ENCODE results near the gene KCNT2.
"Not testable (repeated sequence)": the region's sequence is repeated elsewhere in the genome, so short reads cannot be mapped to it uniquely, and the experiment has no call there.

KCNT2 gene

GRCh38 chr1:196531737-196532524 lies 76.3 kb downstream of the KCNT2 start:
- no peak for FAIRE-seq
- TF ChIP-seq POLR2A (IDR thresholded peaks at IDR 0.05; ENCODE audit: low read depth, low read length), result no peak
- no peak for TF ChIP-seq POU2F2 (IDR thresholded peaks at IDR 0.05; ENCODE audit: low read depth, low read length)
- no peak for TF ChIP-seq TAF1 (IDR thresholded peaks at IDR 0.05; ENCODE audit: low read depth, low read length)
- TF ChIP-seq PAX5 (IDR thresholded peaks at IDR 0.05; ENCODE audit: insufficient read depth, low read length, severe bottlenecking), result no peak
- no peak for TF ChIP-seq POLR2AphosphoS5 (IDR thresholded peaks at IDR 0.05; ENCODE audit: low read depth, low read length)
- no peak for TF ChIP-seq SPI1 (IDR thresholded peaks at IDR 0.05; ENCODE audit: low read depth, low read length)

GRCh38 chr1:196527919-196528318 lies 80.3 kb downstream of the KCNT2 start:
- FAIRE-seq (no peak), DNase-seq (ENCODE audit: insufficient read length, low spot score) (no peak)
- TF ChIP-seq SPI1 (IDR thresholded peaks at IDR 0.05; ENCODE audit: low read depth, low read length) (no peak), TAF1 (IDR thresholded peaks at IDR 0.05; ENCODE audit: low read depth, low read length) (no peak), PAX5 (IDR thresholded peaks at IDR 0.05; ENCODE audit: insufficient read depth, low read length, severe bottlenecking) (no peak), POLR2A (IDR thresholded peaks at IDR 0.05; ENCODE audit: low read depth, low read length) (no peak), POLR2AphosphoS5 (IDR thresholded peaks at IDR 0.05; ENCODE audit: low read depth, low read length) (no peak), POU2F2 (IDR thresholded peaks at IDR 0.05; ENCODE audit: low read depth, low read length) (no peak)

More at GRCh38 chr1:196531737-196532524, 76.3 kb downstream of the KCNT2 start:
- no peak for DNase-seq (ENCODE audit: insufficient read length, low spot score)

DNA sequence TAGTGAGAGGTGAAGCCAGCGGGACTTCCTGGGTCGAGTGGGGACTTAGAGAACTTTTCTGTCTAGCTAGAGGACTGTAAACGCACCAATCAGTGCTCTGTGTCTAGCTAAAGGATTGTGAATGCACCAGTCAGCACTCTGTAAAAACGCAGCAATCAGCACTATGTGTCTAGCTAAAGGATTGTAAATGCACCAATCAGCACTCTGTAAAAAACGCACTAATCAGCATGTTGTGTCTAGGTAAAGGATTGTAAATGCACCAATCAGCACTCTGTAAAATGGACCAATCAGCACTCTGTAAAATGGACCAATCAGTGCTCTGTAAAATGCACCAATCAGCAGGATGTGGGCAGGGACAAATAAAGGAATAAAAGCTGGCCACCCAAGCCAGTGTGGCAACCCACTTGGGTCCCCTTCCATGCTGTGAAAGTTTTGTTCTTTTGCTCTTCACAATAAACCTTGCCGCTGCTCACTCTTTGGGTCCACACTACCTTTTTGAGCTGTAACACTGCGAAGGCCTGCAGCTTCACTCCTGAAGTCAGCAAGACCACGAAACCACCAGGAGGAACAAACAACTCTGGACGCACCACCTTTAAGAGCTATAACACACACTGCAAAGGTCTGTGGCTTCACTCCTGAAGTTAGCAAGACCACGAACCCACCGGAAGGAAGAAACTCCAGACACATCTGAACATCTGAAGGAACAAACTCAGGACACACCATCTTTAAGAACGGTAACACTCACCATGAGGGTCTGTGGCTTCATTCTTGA lies 85.5 kb downstream of the KCNT2 start:
- not testable (repeated sequence) for DNase-seq (ENCODE audit: insufficient read length, low spot score); FAIRE-seq

GRCh38 chr1:196517193-196517592 lies 91.0 kb downstream of the KCNT2 start:
- TF ChIP-seq POLR2AphosphoS5 (IDR thresholded peaks at IDR 0.05; ENCODE audit: low read depth, low read length), result no peak
- TF ChIP-seq POU2F2 (IDR thresholded peaks at IDR 0.05; ENCODE audit: low read depth, low read length), result no peak
- TF ChIP-seq PAX5 (IDR thresholded peaks at IDR 0.05; ENCODE audit: insufficient read depth, low read length, severe bottlenecking), result no peak
- no peak for TF ChIP-seq POLR2A (IDR thresholded peaks at IDR 0.05; ENCODE audit: low read depth, low read length)
- TF ChIP-seq TAF1 (IDR thresholded peaks at IDR 0.05; ENCODE audit: low read depth, low read length), result no peak
- TF ChIP-seq SPI1 (IDR thresholded peaks at IDR 0.05; ENCODE audit: low read depth, low read length), result no peak
- no peak for DNase-seq (ENCODE audit: insufficient read length, low spot score)
- FAIRE-seq, result no peak

- FAIRE-seq (no peak), DNase-seq (ENCODE audit: insufficient read length, low spot score) (no peak)
- no peak for TF ChIP-seq POU2F2 (IDR thresholded peaks at IDR 0.05; ENCODE audit: low read depth, low read length)
- no peak for TF ChIP-seq SPI1 (IDR thresholded peaks at IDR 0.05; ENCODE audit: low read depth, low read length)
- TF ChIP-seq POLR2A (IDR thresholded peaks at IDR 0.05; ENCODE audit: low read depth, low read length), result no peak
- TF ChIP-seq PAX5 (IDR thresholded peaks at IDR 0.05; ENCODE audit: insufficient read depth, low read length, severe bottlenecking), result no peak
- no peak for TF ChIP-seq POLR2AphosphoS5 (IDR thresholded peaks at IDR 0.05; ENCODE audit: low read depth, low read length)
- TF ChIP-seq TAF1 (IDR thresholded peaks at IDR 0.05; ENCODE audit: low read depth, low read length), result no peak
Measured at GRCh38 chr1:196516373-196516772, 91.9 kb downstream of the KCNT2 start.

- FAIRE-seq (no peak), DNase-seq (ENCODE audit: insufficient read length, low spot score) (no peak)
- TF ChIP-seq PAX5 (IDR thresholded peaks at IDR 0.05; ENCODE audit: insufficient read depth, low read length, severe bottlenecking), result no peak
- no peak for TF ChIP-seq SPI1 (IDR thresholded peaks at IDR 0.05; ENCODE audit: low read depth, low read length)
- no peak for TF ChIP-seq POLR2A (IDR thresholded peaks at IDR 0.05; ENCODE audit: low read depth, low read length)
- TF ChIP-seq POLR2AphosphoS5 (IDR thresholded peaks at IDR 0.05; ENCODE audit: low read depth, low read length), result no peak
- no peak for TF ChIP-seq TAF1 (IDR thresholded peaks at IDR 0.05; ENCODE audit: low read depth, low read length)
- TF ChIP-seq POU2F2 (IDR thresholded peaks at IDR 0.05; ENCODE audit: low read depth, low read length), result no peak
Measured at GRCh38 chr1:196515904-196516303, 92.3 kb downstream of the KCNT2 start.

GRCh38 chr1:196513821-196514220 lies 94.4 kb downstream of the KCNT2 start:
- TF ChIP-seq POLR2A (IDR thresholded peaks at IDR 0.05; ENCODE audit: low read depth, low read length) (no peak), POU2F2 (IDR thresholded peaks at IDR 0.05; ENCODE audit: low read depth, low read length) (no peak), POLR2AphosphoS5 (IDR thresholded peaks at IDR 0.05; ENCODE audit: low read depth, low read length) (no peak), TAF1 (IDR thresholded peaks at IDR 0.05; ENCODE audit: low read depth, low read length) (no peak), PAX5 (IDR thresholded peaks at IDR 0.05; ENCODE audit: insufficient read depth, low read length, severe bottlenecking) (no peak), SPI1 (IDR thresholded peaks at IDR 0.05; ENCODE audit: low read depth, low read length) (no peak)
- DNase-seq (ENCODE audit: insufficient read length, low spot score) (no peak), FAIRE-seq (no peak)

- no peak for FAIRE-seq
- DNase-seq (ENCODE audit: insufficient read length, low spot score), result no peak
- TF ChIP-seq POLR2A (IDR thresholded peaks at IDR 0.05; ENCODE audit: low read depth, low read length), result no peak
- no peak for TF ChIP-seq TAF1 (IDR thresholded peaks at IDR 0.05; ENCODE audit: low read depth, low read length)
- no peak for TF ChIP-seq PAX5 (IDR thresholded peaks at IDR 0.05; ENCODE audit: insufficient read depth, low read length, severe bottlenecking)
- no peak for TF ChIP-seq POLR2AphosphoS5 (IDR thresholded peaks at IDR 0.05; ENCODE audit: low read depth, low read length)
- TF ChIP-seq POU2F2 (IDR thresholded peaks at IDR 0.05; ENCODE audit: low read depth, low read length), result no peak
- TF ChIP-seq SPI1 (IDR thresholded peaks at IDR 0.05; ENCODE audit: low read depth, low read length), result no peak
Measured at GRCh38 chr1:196510451-196510850, 97.8 kb downstream of the KCNT2 start.

- not testable (repeated sequence) for DNase-seq (ENCODE audit: insufficient read length, low spot score); FAIRE-seq
Measured at GRCh38 chr1:196504224-196504623, 104.0 kb downstream of the KCNT2 start.

DNA sequence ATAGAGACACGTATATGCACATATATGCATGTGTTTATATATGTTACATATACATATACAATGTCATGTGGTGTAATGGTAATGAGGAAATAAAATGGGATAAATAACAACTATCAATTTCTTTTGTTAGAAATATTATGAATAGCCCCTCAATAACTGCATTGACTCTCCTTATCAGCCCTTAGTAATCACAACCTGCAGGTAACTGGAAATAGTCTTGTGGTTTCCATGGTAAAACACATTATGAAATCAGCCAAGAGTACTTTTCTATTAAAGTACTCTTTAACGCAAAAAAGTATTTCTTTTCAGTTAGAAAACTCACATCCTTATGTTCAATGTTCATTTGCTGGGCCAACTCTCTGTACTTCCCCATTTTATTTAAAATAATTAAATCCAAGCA lies 105.8 kb downstream of the KCNT2 start:
- FAIRE-seq (no peak), DNase-seq (ENCODE audit: insufficient read length, low spot score) (no peak)
- TF ChIP-seq POLR2A (IDR thresholded peaks at IDR 0.05; ENCODE audit: low read depth, low read length), result no peak
- no peak for TF ChIP-seq POLR2AphosphoS5 (IDR thresholded peaks at IDR 0.05; ENCODE audit: low read depth, low read length)
- TF ChIP-seq SPI1 (IDR thresholded peaks at IDR 0.05; ENCODE audit: low read depth, low read length), result no peak
- no peak for TF ChIP-seq TAF1 (IDR thresholded peaks at IDR 0.05; ENCODE audit: low read depth, low read length)
